H1 (cell line): ENCODE data around the gene RAET1E. TPM values are rescaled to one million over a fixed set of nuclear protein-coding genes. Genes with fewer than 3 reads are reported as not detected.

Source experiments
- ASH2L ChIP-seq: fragments of 200-600, 300-600 bp; sonication (generic); IDR thresholded peaks from one replicate; pipeline ENCODE4 v1.7.1; 2017; ENCODE audit warnings: low read length
- CHD7 ChIP-seq: fragments of 300-600 bp; sonication (generic); IDR thresholded peaks from 2 replicates; pipeline ENCODE4 v1.7.1; 2012; ENCODE audit warnings: low read length, moderate library complexity, mild to moderate bottlenecking, inconsistent platforms; ENCODE audit not compliant: insufficient replicate concordance
- FOSL1 ChIP-seq: IDR thresholded peaks from 2 replicates; pipeline ENCODE4 v1.6.1; 2011; ENCODE audit warnings: mild to moderate bottlenecking, low read depth, low read length, moderate library complexity; ENCODE audit not compliant: insufficient read depth
- KDM4A ChIP-seq: IDR thresholded peaks from one replicate; pipeline ENCODE4 v1.7.1; 2012; ENCODE audit warnings: low read depth, mild to moderate bottlenecking, moderate library complexity, low read length, inconsistent platforms; ENCODE audit not compliant: severe bottlenecking
- NANOG ChIP-seq: IDR thresholded peaks from 2 replicates; pipeline ENCODE4 v1.6.1; 2011; ENCODE audit warnings: low read length, low read depth, mild to moderate bottlenecking, inconsistent platforms; ENCODE audit not compliant: insufficient read depth, poor library complexity, severe bottlenecking
- RNF2 ChIP-seq: fragments of 200-900, 300-1000 bp; sonication (generic); IDR thresholded peaks from 2 replicates; pipeline ENCODE4 v1.7.1; 2016; ENCODE audit warnings: borderline replicate concordance, low read depth, mild to moderate bottlenecking, antibody characterized with exemption, low read length; ENCODE audit not compliant: poor library complexity, severe bottlenecking; ENCODE audit errors: missing control alignments
- ZNF274 ChIP-seq: IDR thresholded peaks from 2 replicates; pipeline ENCODE4 v1.7.0; 2012; ENCODE audit warnings: low read length, borderline replicate concordance; ENCODE audit errors: extremely low read depth
- polyA plus RNA-seq, 7 experiments: library from polyadenylated mRNA; depleted of rRNA in 3 of 7; stranded (reverse) in 5 of 7; unstranded in 2 of 7; fragments of >200 nt in 5 of 7; fragments of 200-250 nt in 2 of 7; gene quantifications; 1 replicate in 5 of 7; 2 replicates in 1 of 7; 4 replicates in 1 of 7; pipeline versions ENCODE4 v1.2.1 to v1.2.3, GENCODE V29; 2011 to 2013; ENCODE audit warnings: missing spikeins in 2 of 7, mixed read lengths in 2 of 7
- total RNA-seq: library from RNA; stranded (reverse); fragmentation: NEBNext Ultra II Directional; extraction: Animal tissue kit (Norgen Biotek cat#: 25700); gene quantifications from 2 replicates; pipeline ENCODE4 v1.2.1, GENCODE V29; 2021

RAET1E gene
- total and polyA plus RNA-seq, 2 of the 8 experiments (the other 6 are each of a cell fraction or from before 2014, with no cell fraction given), result not detected

- TF ChIP-seq RNF2 (peak; percentile 45), FOSL1 (no peak), ZNF274 (no peak), ASH2L (peak; percentile 18), KDM4A (peak; percentile 75), CHD7 (no peak), NANOG (no peak)
These were observed 43.9 kb upstream of the RAET1E start, which contains the start of gene ULBP2 (continued) for GRCh38 chr6:149941583-149942460.
